Measurements from ENCODE around the gene PRPF6. TPM values are rescaled to one million over a fixed set of nuclear protein-coding genes. Genes with fewer than 3 reads are reported as not detected.

PRPF6 gene
- total and polyA plus RNA-seq, 2 of the 13 experiments (the other 11 are each of a cell fraction or from before 2014, with no cell fraction given), result 63.7 to 101 TPM

- TF ChIP-seq HNRNPLL (IDR thresholded peaks at IDR 0.05; ENCODE audit: low read depth, low read length, poor library complexity, severe bottlenecking), result no peak
- TF ChIP-seq RARG (CRISPR knock-in tag; IDR thresholded peaks at IDR 0.05; ENCODE audit: low read depth), result no peak
- TF ChIP-seq ZFP36 (IDR thresholded peaks at IDR 0.05; ENCODE audit: borderline replicate concordance, low read depth, low read length, partially characterized antibody), result no peak
- peak; percentile 68 for TF ChIP-seq RBM39 (IDR thresholded peaks at IDR 0.05; ENCODE audit: low read depth, low read length, poor library complexity, severe bottlenecking)
- TF ChIP-seq ZNF570 (CRISPR knock-in tag; IDR thresholded peaks at IDR 0.05; ENCODE audit: borderline replicate concordance), result no peak
- TF ChIP-seq GZF1 (CRISPR knock-in tag; IDR thresholded peaks at IDR 0.05), result no peak; the same call in 1 of the 2 replicates
- TF ChIP-seq ZNF749 (CRISPR knock-in tag; IDR thresholded peaks at IDR 0.05; ENCODE audit: borderline replicate concordance), result no peak
- no peak for TF ChIP-seq ZNF530 (CRISPR knock-in tag; IDR thresholded peaks at IDR 0.05; ENCODE audit: low read depth)
- TF ChIP-seq ZNF205 (CRISPR knock-in tag; IDR thresholded peaks at IDR 0.05), result no peak
- no peak for TF ChIP-seq HMGXB4 (CRISPR knock-in tag; IDR thresholded peaks at IDR 0.05; ENCODE audit: borderline replicate concordance in 1 of 2, low read depth in 1 of 2)
- no peak for TF ChIP-seq ZNF614 (CRISPR knock-in tag; IDR thresholded peaks at IDR 0.05; ENCODE audit: borderline replicate concordance)
- no peak for TF ChIP-seq MLXIP (CRISPR knock-in tag; IDR thresholded peaks at IDR 0.05; ENCODE audit: borderline replicate concordance)
- no peak for TF ChIP-seq ARID2 (CRISPR knock-in tag; IDR thresholded peaks at IDR 0.05; ENCODE audit: borderline replicate concordance)
- TF ChIP-seq ZNF30 (CRISPR knock-in tag; IDR thresholded peaks at IDR 0.05), result no peak
- no peak for TF ChIP-seq DBP (CRISPR knock-in tag; IDR thresholded peaks at IDR 0.05; ENCODE audit: not compliant biosample characterization)
- TF ChIP-seq MTF2 (CRISPR knock-in tag; IDR thresholded peaks at IDR 0.05; ENCODE audit: borderline replicate concordance), result no peak; the same call in 1 of the 2 replicates
- no peak for TF ChIP-seq MXD1 (CRISPR knock-in tag; IDR thresholded peaks at IDR 0.05)
- TF ChIP-seq CEBPB (IDR thresholded peaks at IDR 0.05; ENCODE audit: borderline replicate concordance, low read depth, low read length), result no peak
- 0 out of 2 replicates have a peak, but pooled peaks have one; percentile 76 for TF ChIP-seq ZNF678 (CRISPR knock-in tag; IDR thresholded peaks at IDR 0.05)
- TF ChIP-seq ZNF232 (CRISPR knock-in tag; IDR thresholded peaks at IDR 0.05; ENCODE audit: borderline replicate concordance), result peak; percentile 6; the same call in 1 of the 2 replicates
- no peak for TF ChIP-seq SPEN (CRISPR knock-in tag; IDR thresholded peaks at IDR 0.05; ENCODE audit: low read depth)
- TF ChIP-seq NFYB (CRISPR knock-in tag; IDR thresholded peaks at IDR 0.05), result no peak
Observed at GRCh38 chr20:64035066-64035932, 54.4 kb downstream of the PRPF6 start (continued).

Measured in HepG2 (cell line).